Iris pigment epithelial cell (primary cell): ENCODE measurements around the gene CTNNB1.

Experiments used
- DNase-seq: peaks from one replicate; pipeline ENCODE4 v3.0.0-alpha.2; 2011; ENCODE audit warnings: low read depth

Gene CTNNB1

DNA sequence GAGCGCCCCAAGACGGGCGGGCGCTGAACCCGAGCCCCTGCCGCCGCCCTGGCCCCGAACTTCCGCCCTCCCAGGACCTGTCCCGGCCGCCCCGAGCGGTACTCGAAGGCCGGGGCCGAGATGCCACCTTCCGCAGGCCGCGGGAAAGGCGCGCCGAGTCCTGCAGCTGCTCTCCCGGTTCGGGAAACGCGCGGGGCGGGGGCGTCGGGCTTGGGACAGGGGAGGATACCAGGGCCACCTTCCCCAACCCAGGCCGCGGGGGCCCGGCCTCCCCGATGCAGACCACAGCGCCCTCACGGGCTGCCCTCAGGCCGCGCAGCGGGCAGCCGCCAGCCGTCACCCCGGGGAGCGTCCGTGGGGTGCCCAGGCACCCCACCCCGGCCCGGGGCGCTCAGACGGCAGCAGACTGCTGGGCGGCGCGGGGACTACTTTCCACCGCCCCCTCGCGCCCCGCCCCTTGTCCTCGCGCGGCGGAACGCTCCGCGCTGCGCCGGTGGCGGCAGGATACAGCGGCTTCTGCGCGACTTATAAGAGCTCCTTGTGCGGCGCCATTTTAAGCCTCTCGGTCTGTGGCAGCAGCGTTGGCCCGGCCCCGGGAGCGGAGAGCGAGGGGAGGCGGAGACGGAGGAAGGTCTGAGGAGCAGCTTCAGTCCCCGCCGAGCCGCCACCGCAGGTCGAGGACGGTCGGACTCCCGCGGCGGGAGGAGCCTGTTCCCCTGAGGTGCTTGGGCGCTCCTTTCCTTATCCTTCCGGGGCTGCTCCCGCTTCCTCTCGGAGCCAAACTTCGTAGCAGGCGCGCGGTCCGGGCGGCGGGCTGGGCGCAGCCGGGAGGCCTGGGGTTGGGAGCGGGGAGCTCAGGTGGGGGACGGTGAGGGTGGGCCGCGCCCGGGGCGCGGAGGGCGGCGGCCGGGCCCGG lies at the start of gene CTNNB1:
TSS of gene CTNNB1 (plus strand) at position 556 of the 916 bp plus-strand sequence. CDS start 24,564 bp downstream, outside the sequence.
- DNase-seq, result peak; percentile 97

DNA sequence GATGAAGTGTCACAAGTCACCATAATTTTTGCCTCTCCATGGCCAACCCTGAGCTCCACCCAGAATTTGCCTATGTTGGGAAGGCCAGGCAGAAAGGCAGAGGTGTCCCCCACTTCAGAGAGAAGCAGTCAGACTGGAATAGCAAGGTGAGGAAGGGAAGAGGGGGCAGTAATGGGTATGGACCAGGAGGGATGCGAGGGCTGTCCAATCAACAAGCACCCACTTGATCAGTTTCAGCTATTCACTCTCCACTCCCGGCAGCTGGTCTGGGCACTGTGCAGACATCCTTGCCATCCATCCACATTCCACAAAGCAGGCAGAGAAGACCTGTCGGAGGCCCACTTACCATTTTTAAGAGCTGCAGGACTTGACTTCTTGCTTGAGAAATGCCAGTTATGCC lies 43.5 kb upstream of the CTNNB1 start:
- no peak for DNase-seq

DNA sequence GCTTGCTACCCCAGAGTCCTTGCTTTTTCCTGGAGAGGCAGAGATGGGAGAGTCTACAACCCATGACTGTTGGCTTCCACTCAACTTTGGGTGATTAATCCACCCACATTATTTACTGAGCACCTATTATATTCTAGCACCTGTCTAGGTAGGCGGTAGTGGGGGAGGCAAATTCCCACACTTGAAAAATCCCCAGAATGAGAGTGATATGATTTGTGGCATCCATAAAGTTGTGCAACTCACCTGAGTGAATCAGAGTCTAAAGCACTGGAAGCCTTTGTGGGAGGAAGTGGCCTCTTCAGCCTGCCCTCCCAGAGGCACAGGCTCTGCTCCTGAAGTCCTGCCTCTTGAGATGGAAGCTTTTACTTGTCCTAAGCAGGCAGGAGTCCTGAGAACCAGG lies 40.4 kb upstream of the CTNNB1 start:
- peak; percentile 6 for DNase-seq

- DNase-seq, result no peak
Observed at GRCh38 chr3:41159588-41160189, 39.6 kb upstream of the CTNNB1 start.

DNA sequence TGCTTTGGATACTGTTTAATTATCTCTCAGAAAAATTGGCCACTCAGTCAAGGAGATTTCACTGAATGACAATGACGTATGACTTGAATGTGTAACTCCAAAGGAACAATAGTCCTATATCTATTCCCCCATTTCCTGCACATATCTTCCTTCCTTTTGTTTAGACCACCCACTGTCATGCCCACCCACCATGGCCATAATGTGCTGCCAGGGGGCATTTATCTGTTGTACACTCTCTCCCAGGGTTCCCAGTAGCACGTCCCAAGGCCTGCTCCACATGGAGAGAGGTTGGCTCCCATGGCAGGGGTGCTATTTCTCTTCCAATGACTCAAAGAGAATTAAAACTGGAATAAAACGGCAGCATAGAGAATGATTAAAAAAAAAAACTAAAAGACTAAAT lies 36.8 kb upstream of the CTNNB1 start:
- DNase-seq, result no peak

- no peak for DNase-seq
Observed at GRCh38 chr3:41163006-41163405, 36.3 kb upstream of the CTNNB1 start.

- DNase-seq, result no peak
Observed at GRCh38 chr3:41163421-41163820, 35.9 kb upstream of the CTNNB1 start.

DNA sequence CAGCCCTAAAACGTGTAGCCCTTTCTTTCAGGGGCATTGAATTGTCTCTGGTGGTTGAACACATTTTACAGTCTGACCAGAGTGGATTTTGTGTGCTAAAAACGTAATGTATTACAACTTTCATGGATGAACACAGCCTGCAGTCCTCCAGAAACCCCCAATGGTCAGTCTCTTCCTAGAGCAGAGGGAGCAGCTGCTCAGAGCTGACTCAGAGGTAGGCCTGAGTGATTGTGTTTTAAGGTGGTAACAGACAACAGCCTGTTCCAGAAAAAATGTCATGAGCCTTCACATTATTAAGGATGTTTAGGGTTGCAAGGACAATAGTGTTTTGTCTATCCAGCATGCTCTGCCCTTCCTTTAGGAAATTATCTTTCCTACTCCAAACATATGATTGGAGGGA lies 34.5 kb upstream of the CTNNB1 start:
- no peak for DNase-seq

GRCh38 chr3:41167722-41168497 lies 31.4 kb upstream of the CTNNB1 start:
- DNase-seq, result no peak

DNA sequence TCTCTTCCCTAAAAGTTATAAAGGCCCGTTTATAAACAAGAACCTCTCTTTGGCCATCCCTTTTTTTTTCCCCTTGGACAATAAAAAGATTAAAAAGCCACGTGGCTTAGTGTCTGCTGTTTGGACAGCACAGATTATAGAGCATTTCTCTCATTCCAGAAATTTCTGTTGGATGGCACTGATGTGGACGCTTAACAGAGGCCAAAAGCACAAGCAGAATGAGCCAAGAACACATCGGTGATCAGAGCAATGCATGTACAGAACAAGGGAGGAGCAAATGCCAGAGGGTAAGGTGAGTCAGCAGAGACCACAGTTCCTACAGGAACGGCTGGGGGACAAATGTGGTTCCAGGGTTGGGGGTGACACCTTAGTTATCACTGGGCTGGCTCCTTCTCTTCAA lies 30.3 kb upstream of the CTNNB1 start:
- no peak for DNase-seq

DNA sequence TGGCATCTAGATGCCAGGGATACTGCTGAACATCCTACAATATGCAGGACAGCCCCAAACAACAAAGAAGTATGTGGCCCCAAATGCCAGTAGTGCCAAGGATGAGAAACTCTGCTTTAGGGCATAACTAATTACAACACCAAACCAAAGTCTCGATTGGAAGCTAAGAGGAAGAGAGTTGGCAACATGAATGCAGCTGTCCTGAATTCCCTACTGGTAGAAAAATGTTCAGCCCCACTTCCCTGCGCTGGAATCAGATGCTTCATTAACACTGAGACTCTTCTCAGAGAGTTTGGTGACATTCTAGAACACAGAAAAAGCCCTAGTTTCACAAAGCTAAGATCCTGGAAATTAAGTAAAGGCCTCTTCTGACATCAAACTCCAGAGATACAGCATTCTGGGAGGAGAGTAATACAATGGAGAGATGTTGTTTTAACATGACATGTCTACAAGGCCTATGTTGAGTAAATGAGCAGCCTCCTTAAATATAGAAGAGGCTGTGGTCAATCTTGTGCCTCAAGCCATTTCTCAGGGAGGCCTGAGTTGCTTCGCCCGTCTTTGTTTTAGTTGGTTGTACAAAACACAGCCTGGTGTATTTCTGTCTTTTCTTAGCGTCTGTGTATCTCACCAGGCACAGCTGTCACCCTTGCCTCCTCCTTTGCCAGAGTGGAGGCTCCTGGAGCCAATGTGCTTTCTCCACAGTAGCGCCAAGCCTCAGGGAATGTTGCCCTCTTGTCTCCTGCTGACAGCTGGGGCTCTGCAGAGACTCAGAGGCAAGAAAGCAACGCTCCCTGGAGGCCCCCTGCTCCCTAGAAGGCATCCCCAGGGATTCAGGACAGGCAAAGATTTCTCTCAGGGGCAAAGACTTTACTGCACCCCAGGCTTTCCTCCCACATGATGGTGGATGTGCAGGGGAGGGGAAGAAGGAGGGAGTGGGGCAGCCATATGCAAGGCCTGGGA lies 25.1 kb upstream of the CTNNB1 start:
- no peak for DNase-seq

GRCh38 chr3:41175365-41175764 lies 23.9 kb upstream of the CTNNB1 start:
- DNase-seq, result no peak

GRCh38 chr3:41176596-41176995 lies 22.7 kb upstream of the CTNNB1 start:
- DNase-seq, result no peak

DNA sequence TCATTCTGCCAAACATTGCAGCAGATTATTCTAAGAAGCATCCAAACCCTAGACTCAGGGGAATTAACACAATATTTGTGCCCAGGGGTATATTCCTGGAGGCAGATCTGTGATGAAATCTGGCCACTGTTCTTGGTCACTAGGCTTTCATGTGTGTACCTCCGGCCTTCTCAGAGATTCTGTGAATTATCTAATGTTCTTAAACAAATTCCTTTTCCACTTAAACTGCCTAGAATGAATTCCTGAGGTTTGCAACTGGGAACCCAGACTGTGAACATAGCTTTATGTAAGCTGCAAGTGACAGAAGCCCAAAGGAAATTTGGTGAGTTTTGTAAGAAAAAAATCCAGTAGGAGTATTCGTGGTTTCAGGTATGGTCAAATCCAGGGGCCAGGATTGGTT lies 20.7 kb upstream of the CTNNB1 start:
- no peak for DNase-seq

- no peak for DNase-seq
Observed at GRCh38 chr3:41180396-41180795, 18.9 kb upstream of the CTNNB1 start.

GRCh38 chr3:41182504-41183059 lies 16.7 kb upstream of the CTNNB1 start:
- no peak for DNase-seq

DNA sequence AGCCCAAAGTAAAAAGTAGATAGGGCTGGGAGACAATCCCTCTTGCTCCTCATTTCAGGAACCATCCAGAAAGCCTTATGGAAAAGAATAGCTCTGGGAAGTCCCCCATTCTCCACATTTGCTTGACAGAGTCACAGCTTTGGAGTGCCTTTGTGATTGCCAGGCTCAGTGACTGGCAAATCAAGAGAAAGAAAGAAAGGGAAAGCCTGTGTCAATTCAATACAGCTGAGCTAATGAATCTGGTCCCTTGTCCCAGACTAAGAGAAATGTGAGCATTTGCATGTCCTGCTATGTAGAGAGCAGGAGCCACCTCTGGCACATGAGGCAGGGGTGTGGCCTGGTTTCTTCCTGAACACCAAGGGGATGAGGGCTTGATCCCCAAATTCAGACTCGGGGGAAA lies 14.9 kb upstream of the CTNNB1 start:
- DNase-seq, result no peak

- DNase-seq, result no peak
Observed at GRCh38 chr3:41186297-41186696, 13.0 kb upstream of the CTNNB1 start.

DNA sequence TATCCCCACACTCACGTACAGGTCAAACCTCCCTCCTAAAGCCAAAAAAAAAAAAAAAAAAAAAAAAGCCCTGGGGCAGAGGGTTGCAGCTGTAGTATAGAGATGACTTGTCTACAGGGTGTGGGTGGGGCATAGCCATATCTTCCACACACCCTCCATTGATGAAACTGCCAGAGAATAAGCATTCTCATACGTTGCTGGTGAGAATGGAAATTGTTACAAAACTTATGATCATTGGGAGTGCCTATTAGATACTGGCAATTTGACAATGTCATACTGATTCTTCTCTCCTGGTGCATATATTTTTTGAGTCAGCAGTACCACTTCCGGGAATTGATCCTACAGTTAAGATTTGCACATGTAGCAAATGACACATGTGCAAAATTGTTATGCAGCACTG lies 11.0 kb upstream of the CTNNB1 start:
- DNase-seq, result no peak

DNA sequence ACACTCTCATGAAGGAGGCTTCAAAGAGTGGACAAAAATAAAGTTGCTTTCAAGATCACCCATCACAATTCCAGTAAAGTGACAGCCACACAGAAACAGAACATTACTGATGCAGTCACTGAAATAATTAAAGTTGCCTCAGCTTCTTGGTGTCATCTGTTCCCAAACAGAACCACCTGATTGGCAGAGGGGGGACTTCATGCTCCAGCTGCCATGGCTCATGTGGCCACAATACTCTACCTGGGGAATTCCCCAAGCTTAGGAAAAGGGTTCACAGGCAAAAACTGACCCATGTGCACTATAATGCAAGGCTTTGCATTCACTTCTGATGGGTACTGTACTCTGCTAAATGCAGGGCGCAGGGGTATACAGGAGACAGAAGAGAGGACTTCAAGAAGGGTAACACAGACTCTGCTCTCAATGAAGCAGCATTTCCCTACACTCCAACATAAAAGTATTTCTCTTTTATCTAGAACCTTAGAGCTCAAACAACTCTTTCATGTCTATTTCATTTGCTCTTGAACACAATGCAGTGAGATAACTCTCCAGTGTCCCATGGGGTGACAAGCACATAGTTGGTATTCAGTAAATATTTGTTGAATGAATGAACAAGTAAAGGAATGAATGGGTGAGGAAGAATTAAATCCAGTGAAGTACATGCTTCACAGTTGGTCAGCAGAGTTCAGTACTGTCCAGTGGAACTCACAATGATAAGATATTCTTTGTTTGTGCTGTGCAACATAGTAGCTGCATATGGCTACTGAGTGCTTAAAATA lies 8.6 kb upstream of the CTNNB1 start:
- no peak for DNase-seq

DNA sequence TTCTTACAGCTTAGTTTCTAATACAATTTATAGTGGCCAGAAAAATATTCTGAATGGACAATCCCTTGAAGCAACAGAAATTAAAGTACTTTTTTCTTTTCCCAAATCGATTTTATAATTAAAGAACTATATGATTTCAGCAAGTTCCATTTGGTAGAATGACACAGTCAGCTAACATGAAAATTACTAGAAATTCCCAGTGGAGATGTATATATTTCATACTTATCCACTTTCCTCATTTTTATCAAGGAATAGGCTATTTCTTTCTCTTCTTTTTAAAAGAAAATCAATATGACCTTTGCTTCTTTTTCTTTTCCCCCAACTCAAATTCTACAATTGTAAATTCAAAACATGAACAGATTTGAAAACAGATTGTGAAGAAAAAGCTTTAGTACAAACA lies 6.4 kb upstream of the CTNNB1 start:
- DNase-seq, result no peak
